ENCODE measurements around the gene TRIM10. TPM values are rescaled to one million over a fixed set of nuclear protein-coding genes. Genes with fewer than 3 reads are reported as not detected.
"Not testable (repeated sequence)": the region's sequence is repeated elsewhere in the genome, so short reads cannot be mapped to it uniquely, and the experiment has no call there.

The TRIM10 gene
- total RNA-seq, 1 donor, result not detected

DNA sequence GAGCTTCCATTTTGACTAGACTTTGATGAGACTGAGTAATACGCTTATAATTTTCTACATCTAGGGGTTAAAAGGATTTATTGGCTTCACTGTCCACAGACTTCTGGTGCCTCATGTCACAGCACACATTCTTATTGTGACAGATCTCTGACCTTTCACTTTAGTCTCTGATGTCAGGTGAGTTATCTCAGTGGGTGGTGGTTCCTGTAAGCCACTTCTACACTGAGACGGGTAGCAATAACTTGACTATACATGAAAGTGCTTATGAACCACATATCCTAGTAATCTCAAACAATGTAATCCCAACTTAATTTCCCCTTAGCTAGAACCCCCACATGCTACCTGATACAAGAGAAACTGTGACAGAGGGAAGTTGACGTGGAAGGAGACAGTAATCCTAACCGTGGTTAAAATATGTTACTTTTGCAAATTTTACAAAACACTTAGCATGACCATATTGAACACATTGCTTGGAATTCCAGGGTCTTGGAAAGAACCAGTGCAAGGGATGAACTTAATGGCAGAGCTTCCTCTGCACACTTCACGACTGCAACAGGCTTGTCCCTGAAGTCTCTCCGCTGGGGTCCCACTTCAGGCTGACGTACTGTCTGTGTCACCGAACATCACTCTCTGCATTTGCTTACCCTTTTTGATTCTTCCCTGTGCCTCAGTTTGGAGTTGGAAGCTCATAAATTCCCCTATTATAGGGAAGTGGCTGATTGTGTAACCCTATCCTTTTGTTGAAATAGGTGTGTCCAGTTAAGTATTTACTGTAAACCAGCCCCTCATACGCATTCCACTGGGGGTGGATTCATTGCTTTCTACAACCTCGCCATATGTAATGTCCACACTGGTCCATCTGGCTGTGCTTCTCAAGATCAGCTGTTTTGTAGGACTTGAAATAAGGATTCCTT is 31.5 kb downstream of the TRIM10 start:
- DNase-seq (ENCODE audit: low read depth), result peak; percentile 18
- no peak for TF ChIP-seq CTCF (IDR thresholded peaks at IDR 0.05; ENCODE audit: insufficient read depth, low read depth, low read length)
- H3K4me3 ChIP-seq (ENCODE audit: low read depth, low read length), result no peak overlapping the region

GRCh38 chr6:30127238-30128093 is 33.5 kb downstream of the TRIM10 start:
- no peak overlapping the region for H3K4me3 ChIP-seq (ENCODE audit: low read depth, low read length)
- no peak for TF ChIP-seq CTCF (IDR thresholded peaks at IDR 0.05; ENCODE audit: insufficient read depth, low read depth, low read length)
- no peak for DNase-seq (ENCODE audit: low read depth)

DNA sequence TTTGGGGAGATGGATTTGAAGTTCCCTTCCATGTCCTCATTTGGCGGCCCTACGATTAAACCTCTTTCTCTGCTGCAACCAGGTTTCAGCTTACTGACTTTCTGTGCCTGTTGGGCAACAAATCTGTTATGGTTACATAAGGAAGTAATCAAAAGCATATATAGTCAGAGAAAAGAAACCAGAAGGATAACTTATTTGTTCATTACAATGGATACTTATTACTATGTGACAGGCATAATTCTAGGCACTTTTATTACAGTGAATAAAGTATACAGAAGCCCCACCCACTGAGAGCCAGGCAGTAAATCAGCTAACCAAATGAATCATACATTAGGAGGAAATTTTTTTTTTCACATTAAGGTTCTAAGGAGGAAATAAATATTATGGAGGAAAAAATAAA is 38.5 kb downstream of the TRIM10 start:
- DNase-seq (ENCODE audit: low read depth), result peak; percentile 21
- H3K4me3 ChIP-seq (ENCODE audit: low read depth, low read length), result no peak overlapping the region
- TF ChIP-seq CTCF (IDR thresholded peaks at IDR 0.05; ENCODE audit: insufficient read depth, low read depth, low read length), result no peak

DNA sequence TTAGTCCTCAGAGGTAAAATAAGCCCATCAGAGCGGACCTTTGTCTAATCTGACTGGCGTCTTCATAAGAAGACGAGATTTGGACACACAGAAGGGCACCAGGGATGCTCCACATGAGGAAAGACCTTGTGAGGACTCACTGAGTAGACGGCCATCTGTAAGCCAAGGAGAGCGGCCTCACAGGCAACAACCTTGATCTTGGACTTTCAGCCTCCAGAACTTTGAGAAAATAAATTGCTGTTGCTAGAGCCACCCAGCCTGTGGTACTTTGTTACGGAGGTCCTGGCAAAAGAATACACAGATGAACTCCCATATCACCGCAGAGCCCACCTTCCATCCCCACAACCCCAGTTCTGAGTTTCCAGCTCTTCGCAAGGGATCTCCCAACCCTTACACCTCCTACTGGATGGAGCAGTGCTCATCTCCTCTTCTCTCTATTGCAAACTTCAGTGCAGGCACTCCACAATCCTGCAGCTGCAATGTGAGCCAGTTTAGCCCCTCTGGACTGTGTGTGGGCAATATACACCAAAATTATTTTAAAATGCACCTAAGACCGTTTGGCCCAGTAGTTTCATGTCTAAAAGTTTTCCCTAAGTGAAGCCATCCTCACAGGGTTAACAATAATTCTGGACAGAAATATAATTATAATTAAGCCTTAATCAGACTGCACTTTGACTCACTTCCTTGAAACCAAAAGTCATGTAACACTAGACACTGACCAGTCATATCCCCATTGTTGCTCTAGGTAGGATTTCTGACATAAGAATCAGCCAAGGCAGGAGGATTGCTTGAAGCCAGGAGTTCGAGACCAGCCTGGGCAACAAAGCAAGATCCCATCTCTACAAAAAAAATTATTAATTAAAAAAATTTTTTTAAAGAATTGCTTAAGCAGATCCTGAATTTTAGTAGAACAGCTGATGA is 39.3 kb downstream of the TRIM10 start:
- no peak for DNase-seq (ENCODE audit: low read depth)
- H3K4me3 ChIP-seq (ENCODE audit: low read depth, low read length), result no peak overlapping the region
- TF ChIP-seq CTCF (IDR thresholded peaks at IDR 0.05; ENCODE audit: insufficient read depth, low read depth, low read length), result no peak

- H3K4me3 ChIP-seq (ENCODE audit: low read depth, low read length); DNase-seq (ENCODE audit: low read depth): not testable (repeated sequence)
These were observed 42.3 kb downstream of the TRIM10 start for GRCh38 chr6:30118691-30119090.

DNA sequence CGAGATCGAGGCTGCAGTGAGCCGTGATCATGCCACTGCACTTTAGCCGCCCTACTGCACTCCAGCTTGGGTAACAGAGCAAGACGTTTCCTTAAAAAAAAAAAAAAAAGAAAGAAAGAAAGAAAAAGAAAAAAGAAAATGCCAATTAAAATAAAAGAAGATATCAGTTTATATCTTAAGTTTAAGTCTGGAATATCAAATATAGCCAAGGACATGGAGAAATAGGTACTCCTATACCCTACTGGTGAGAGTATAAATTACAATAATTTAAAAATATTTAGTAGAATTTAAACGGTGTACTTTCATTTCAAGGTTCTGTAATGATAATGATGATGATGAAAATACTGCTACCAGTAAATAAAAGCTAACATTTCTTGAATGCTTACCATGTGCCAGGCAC is 44.3 kb downstream of the TRIM10 start:
- H3K4me3 ChIP-seq (ENCODE audit: low read depth, low read length), result no peak overlapping the region
- DNase-seq (ENCODE audit: low read depth), result no peak
- TF ChIP-seq CTCF (IDR thresholded peaks at IDR 0.05; ENCODE audit: insufficient read depth, low read depth, low read length), result no peak
